ENCODE measurements around the gene BATF. TPM values are rescaled to one million over a fixed set of nuclear protein-coding genes. Genes with fewer than 3 reads are reported as not detected.

The BATF gene
- total RNA-seq, 6 experiments from 2014 or later = 0.24 to 10.4 (median 0.87) TPM

DNA sequence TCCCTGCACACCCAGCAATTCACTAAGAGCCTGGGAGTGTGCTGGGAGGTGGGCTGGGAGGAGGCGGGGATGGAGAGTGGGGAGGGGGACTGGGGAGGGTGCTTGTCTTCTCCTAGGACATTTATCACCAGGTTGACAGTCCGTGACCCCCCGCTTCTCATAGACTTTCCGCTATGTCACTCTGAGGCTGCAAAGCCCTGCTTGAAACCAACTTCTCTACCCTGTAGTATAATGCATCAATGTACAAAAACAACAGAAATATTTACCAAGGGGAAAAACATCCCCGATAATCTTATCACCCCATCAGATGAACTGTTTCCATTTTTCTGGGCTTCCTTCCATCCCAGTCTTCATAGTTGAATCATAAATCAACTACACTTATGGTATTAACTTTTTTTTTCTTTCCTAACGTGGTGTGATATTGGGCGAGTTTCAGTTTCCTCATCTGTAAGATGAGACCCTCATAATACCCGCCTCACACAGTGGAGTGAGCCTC, 28.6 kb upstream of the BATF start:
- intact Hi-C loops (cut with DNase I) = no loop called here
- WGBS (ENCODE audit: insufficient coverage, low coverage, low lambda C conversion rate, missing lambda C conversion rate) = 56% methylated on average over 4 of the region's 8 CpGs
- no peaks in the 10 kb centered on the region for H3K36me3 ChIP-seq
- no peak for TF ChIP-seq POLR2A (IDR thresholded peaks at IDR 0.05)
- TF ChIP-seq, protein P1, sequence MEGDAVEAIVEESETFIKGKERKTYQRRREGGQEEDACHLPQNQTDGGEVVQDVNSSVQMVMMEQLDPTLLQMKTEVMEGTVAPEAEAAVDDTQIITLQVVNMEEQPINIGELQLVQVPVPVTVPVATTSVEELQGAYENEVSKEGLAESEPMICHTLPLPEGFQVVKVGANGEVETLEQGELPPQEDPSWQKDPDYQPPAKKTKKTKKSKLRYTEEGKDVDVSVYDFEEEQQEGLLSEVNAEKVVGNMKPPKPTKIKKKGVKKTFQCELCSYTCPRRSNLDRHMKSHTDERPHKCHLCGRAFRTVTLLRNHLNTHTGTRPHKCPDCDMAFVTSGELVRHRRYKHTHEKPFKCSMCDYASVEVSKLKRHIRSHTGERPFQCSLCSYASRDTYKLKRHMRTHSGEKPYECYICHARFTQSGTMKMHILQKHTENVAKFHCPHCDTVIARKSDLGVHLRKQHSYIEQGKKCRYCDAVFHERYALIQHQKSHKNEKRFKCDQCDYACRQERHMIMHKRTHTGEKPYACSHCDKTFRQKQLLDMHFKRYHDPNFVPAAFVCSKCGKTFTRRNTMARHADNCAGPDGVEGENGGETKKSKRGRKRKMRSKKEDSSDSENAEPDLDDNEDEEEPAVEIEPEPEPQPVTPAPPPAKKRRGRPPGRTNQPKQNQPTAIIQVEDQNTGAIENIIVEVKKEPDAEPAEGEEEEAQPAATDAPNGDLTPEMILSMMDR (IDR thresholded peaks at IDR 0.05) = no peak
- no peaks in the 10 kb centered on the region for H3K9me3 ChIP-seq
- H3K4me1 ChIP-seq = no peaks in the 10 kb centered on the region
- H3K4me3 ChIP-seq = no peak overlapping the region
- H3K27ac ChIP-seq = no peak overlapping the region
- H3K27me3 ChIP-seq = no peaks in the 10 kb centered on the region
- ATAC-seq = no peak
- no peak for DNase-seq

DNA sequence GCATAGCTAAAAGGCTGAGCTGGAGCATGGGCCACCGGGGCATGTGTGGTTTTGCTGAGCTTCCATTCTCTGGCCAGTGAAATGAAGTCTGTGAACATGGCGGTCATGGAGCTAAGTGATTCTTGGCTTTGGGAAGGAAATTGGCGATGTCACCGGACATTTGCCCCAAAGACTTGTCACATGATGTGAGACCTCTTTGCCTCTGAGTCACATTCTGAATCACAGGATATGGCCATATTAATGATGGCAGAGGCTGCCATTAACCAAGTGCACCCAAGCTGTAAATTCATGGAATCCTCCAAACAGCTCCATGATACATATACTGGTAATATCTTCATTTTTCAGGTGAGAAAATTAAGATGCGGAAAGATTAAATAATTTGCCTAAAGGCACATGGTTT, 27.4 kb upstream of the BATF start:
- Histone ChIP-seq H3K9me3 (no peaks in the 10 kb centered on the region), H3K27me3 (no peaks in the 10 kb centered on the region), H3K36me3 (no peaks in the 10 kb centered on the region), H3K4me3 (no peak overlapping the region), H3K4me1 (no peaks in the 10 kb centered on the region), H3K27ac (no peak overlapping the region)
- TF ChIP-seq, protein P1 (IDR thresholded peaks at IDR 0.05) = no peak
- TF ChIP-seq POLR2A (IDR thresholded peaks at IDR 0.05) = no peak
- ATAC-seq (no peak), DNase-seq (no peak)
- 87% methylated on average over 2 of the region's 5 CpGs for WGBS (ENCODE audit: insufficient coverage, low coverage, low lambda C conversion rate, missing lambda C conversion rate)
- intact Hi-C loops (cut with DNase I) = no loop called here

DNA sequence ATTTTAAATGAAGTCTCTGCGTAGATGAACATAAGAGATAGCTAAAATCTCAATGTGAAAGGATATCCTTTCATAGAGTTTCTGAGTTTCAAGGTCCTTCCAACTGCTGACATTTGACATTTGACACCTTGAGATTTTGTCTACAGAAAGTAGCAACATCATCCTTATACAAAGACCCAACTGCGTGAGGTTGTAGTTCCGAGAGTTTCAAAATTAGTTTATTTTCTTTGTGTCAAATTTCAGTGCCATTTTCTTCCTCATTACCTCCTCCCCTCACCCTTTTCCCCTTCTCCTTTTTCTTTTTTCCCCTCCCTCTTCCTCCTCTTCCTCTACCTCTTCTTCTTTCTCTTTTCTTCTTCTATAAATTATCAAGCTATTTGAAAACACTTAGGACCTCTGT, 26.9 kb upstream of the BATF start:
- Histone ChIP-seq H3K4me1 (no peaks in the 10 kb centered on the region), H3K27ac (no peak overlapping the region), H3K4me3 (no peak overlapping the region), H3K9me3 (no peaks in the 10 kb centered on the region), H3K36me3 (no peaks in the 10 kb centered on the region), H3K27me3 (no peaks in the 10 kb centered on the region)
- no peak for ATAC-seq
- intact Hi-C loops (cut with DNase I) = no loop called here
- 80% methylated on average over 3 of the region's 3 CpGs for WGBS (ENCODE audit: insufficient coverage, low coverage, low lambda C conversion rate, missing lambda C conversion rate)
- TF ChIP-seq, protein P1 (IDR thresholded peaks at IDR 0.05) = no peak
- TF ChIP-seq POLR2A (IDR thresholded peaks at IDR 0.05) = no peak
- DNase-seq = no peak

DNA sequence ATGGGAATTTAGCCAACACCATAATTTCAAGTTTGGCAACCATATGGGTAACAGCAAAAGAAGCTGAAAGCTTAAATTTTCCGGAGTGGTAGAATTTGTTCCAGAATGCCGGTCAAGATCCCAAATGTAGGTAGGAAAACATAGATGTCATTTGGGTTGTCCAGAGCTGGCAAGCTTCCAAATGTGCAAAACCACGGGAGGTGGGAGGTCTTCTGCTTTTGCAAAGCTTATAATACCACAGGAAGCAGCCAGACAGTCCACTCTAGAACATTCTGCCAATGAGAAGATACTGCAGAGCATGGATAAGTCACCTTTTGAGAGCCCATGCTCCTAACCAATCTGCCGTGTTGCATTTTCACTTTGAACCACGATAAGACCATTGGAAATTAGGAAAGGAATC, 26.4 kb upstream of the BATF start:
- 61% methylated on average over 5 of the region's 5 CpGs for WGBS (ENCODE audit: insufficient coverage, low coverage, low lambda C conversion rate, missing lambda C conversion rate)
- intact Hi-C loops (cut with DNase I) = no loop called here
- Histone ChIP-seq H3K4me3 (no peak overlapping the region), H3K36me3 (no peaks in the 10 kb centered on the region), H3K27ac (no peak overlapping the region), H3K27me3 (no peaks in the 10 kb centered on the region), H3K9me3 (no peaks in the 10 kb centered on the region), H3K4me1 (no peaks in the 10 kb centered on the region)
- ATAC-seq (no peak), DNase-seq (no peak)
- TF ChIP-seq, protein P1 (IDR thresholded peaks at IDR 0.05) = no peak
- no peak for TF ChIP-seq POLR2A (IDR thresholded peaks at IDR 0.05)

DNA sequence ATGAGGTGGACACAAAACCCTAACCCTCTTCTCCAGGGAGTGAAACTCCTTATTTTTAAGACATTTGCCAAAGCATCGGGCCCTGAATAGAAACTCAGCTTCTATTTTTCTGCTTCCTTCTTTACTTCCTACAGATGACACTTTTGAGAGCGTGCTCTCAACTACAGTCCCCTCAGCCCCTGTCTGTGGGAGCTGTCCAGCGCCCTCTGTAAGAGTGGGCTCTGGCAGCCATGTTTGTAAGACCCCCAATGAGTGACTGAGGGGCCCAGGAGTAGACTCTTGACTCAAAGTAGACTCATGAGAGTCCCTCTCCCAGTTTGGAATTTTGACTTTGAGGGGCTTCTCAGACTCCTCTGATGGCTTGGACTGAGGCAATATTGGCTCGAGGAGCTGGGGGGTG, 25.5 kb upstream of the BATF start:
- WGBS (ENCODE audit: insufficient coverage, low coverage, low lambda C conversion rate, missing lambda C conversion rate) = 75% methylated on average over 2 of the region's 4 CpGs
- no peak for ATAC-seq
- no peak overlapping the region for H3K4me3 ChIP-seq
- intact Hi-C loops (cut with DNase I) = no loop called here
- no peaks in the 10 kb centered on the region for H3K9me3 ChIP-seq
- no peaks in the 10 kb centered on the region for H3K36me3 ChIP-seq
- H3K27me3 ChIP-seq = no peaks in the 10 kb centered on the region
- no peak overlapping the region for H3K27ac ChIP-seq
- DNase-seq = no peak
- no peak for TF ChIP-seq POLR2A (IDR thresholded peaks at IDR 0.05)
- TF ChIP-seq, protein P1 (IDR thresholded peaks at IDR 0.05) = no peak
- H3K4me1 ChIP-seq = no peaks in the 10 kb centered on the region

Measured in right lobe of liver (tissue), 6 donors.